T47D (cell line): ENCODE measurements around the gene CAST.
A peak's percentile ranks its signal among the peaks of the same experiment; 100 is the strongest.

Experiments
- DNase-seq, 2 experiments: peaks; one replicate each; pipeline versions ENCODE4 v3.0.0 to v3.0.0-alpha.2; 2011 to 2012; ENCODE audit warnings: low read depth in 1 of 2, low spot score in 1 of 2
- JUND ChIP-seq: IDR thresholded peaks from 2 replicates; pipeline ENCODE4 v1.6.1; 2012; ENCODE audit warnings: low read depth
- in situ Hi-C: cut with HindIII; loops from 2 replicates; pipeline ENCODE4 v1.10.0; 2016; ENCODE audit warnings: low sequenced_read_pairs, low pct_unique_long_range_greater_than_20kb

Gene CAST

DNA sequence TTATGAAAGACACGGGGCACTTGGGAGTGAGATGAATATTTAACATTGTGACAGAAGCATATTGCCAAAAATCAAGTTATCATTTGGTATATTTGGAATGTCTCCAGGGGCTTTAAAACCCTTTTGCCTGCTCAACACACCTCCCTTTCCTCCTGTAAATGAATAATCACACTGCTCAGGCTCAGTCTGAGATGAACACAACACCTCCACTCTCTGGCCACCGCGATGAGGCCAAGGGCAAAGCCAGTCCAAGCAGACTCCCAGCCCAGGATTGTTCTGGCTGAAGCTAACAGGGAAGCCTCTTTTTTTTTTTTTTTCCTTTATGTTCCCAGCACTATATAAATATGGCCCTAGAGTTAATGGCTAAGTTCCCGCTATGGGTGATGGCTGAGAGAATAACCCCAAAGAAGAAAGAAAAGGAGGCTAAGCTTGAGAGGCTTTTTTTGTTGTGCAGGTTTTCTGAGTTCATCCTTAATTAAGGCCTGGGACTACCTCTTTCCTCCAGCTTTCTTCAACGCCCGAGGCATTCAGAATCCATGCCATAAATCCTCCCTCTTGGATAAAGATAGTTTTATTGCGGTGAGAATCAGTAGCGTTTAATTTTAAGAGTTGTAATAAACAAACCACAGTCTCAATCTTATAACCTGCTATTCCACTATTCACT lies 156.1 kb downstream of the CAST start:
- no peak for TF ChIP-seq JUND
- in situ Hi-C loops, result no loop called here
- no peak for DNase-seq

GRCh38 chr5:96819806-96820205 lies 157.6 kb downstream of the CAST start:
- TF ChIP-seq JUND, result no peak
- DNase-seq, result no peak
- in situ Hi-C loops, result no loop called here

GRCh38 chr5:96821260-96821916 lies 159.2 kb downstream of the CAST start:
- TF ChIP-seq JUND, result no peak
- in situ Hi-C loops, result no loop called here

DNA sequence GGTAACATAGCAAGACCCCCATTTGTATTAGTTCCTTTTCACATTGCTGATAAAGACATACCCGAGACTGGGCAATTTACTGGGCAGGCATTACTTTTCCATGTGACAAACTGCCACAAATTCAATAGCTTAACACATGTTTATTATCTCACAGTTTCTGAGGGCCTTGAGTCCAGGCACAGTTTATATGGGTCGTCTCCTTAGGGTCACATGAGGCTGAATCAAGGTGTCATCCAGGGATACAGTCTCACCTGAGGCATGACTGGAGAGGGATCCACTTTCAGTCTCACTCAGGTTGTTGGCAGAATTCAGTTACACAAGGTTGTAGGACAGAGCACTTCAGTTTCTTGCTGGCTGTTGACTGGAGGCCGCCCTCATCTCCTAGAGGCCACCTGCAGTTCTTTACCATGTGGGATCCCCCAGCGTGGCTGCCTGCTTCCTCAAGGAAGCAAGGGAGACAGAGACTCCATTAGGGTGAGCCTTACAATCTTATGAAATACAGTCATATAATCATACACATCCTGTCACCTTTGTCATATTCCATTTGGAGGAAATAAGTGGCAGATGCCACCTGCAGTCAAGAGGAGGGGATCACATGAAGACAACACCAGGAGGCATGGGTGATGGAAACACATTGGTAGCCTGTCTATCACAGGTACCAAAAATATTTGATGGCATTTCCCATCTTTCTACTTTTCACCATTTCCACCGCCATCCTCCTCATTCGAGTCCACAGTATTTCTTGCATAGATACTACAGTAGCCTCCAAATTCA lies 160.7 kb downstream of the CAST start:
- peak in 1 of 2 experiments; percentile 38 for DNase-seq
- in situ Hi-C loops, result no loop called here
- TF ChIP-seq JUND, result no peak

More at GRCh38 chr5:96821260-96821916, 159.2 kb downstream of the CAST start:
- no peak for DNase-seq

DNA sequence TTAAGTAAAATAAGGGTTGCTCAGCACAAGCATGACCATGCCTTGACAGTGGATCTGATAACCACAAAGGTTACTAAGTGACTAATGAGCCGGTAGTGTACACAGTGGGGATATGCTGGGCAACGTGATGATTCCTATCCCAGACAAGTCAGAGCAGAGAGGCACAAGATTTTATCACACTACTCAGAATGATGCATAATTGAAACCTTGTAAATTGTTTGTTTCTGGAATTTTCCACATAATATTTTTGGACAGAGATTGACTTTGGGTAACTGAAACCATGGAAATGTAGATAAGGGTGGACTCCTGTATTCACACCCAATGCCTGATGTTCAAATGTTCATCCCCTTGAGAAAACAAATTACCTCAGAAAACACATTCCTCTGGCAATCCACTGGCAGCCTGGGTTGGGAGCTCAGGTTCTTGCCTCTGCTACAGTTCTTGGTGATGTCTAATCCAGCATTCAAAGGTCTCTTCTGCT lies 161.8 kb downstream of the CAST start:
- 0 out of 2 replicates have a peak, but pooled peaks have one; percentile 15 for TF ChIP-seq JUND
- DNase-seq, result no peak
- in situ Hi-C loops, result no loop called here
